ENCODE data around the gene HIC1. TPM values are rescaled to one million over a fixed set of nuclear protein-coding genes. Genes with fewer than 3 reads are reported as not detected.

The HIC1 gene
- total RNA-seq, 2 experiments from 2014 or later, result 35.1 TPM

- peaks cover 18% of the 10 kb centered on the region for H3K4me1 Mint-ChIP-seq (ENCODE audit: low read depth)
- no peaks in the 10 kb centered on the region for H3K27me3 Mint-ChIP-seq
- ATAC-seq, result no peak
- intact Hi-C loops (cut with micrococcal nuclease), result no loop called here
- no peak overlapping the region for H3K27ac Mint-ChIP-seq
- CTCF ChIA-PET, result interaction anchor here (1.3 to 1.6 kb wide), 3 partner anchors 19 to 176 kb away, joined by 3 to 4 read pairs (median 3); no protein-coding TSS in a partner anchor
- H3K4me3 Mint-ChIP-seq, result no peak overlapping the region
- H3K9me3 Mint-ChIP-seq, result no peaks in the 10 kb centered on the region
- POLR2A ChIA-PET, result no interaction called here
- peaks cover 9% of the 10 kb centered on the region for H3K36me3 Mint-ChIP-seq (ENCODE audit: low read depth)
- no peak for TF ChIP-seq CTCF (IDR thresholded peaks at IDR 0.05)
- DNase-seq, result no peak
These were observed 52.1 kb downstream of the HIC1 start for GRCh38 chr17:2107050-2107449.

- Mint-ChIP-seq H3K4me3 (no peak overlapping the region), H3K36me3 (ENCODE audit: low read depth) (peaks cover 9% of the 10 kb centered on the region), H3K27ac (no peak overlapping the region), H3K9me3 (no peaks in the 10 kb centered on the region), H3K27me3 (no peaks in the 10 kb centered on the region), H3K4me1 (ENCODE audit: low read depth) (peaks cover 17% of the 10 kb centered on the region)
- TF ChIP-seq CTCF (IDR thresholded peaks at IDR 0.05), result no peak
- ChIA-PET CTCF (interaction anchor here (1.3 to 1.6 kb wide), 3 partner anchors 19 to 175 kb away, joined by 3 to 4 read pairs (median 3); no protein-coding TSS in a partner anchor), POLR2A (no interaction called here)
- intact Hi-C loops (cut with micrococcal nuclease), result no loop called here
- no peak for DNase-seq
- no peak for ATAC-seq
These were observed 52.6 kb downstream of the HIC1 start for GRCh38 chr17:2107506-2107905.

- ChIA-PET CTCF (interaction anchor here (1.3 to 1.6 kb wide), 3 partner anchors 20 to 174 kb away, joined by 3 to 4 read pairs (median 3); no protein-coding TSS in a partner anchor), POLR2A (no interaction called here)
- Mint-ChIP-seq H3K9me3 (no peaks in the 10 kb centered on the region), H3K36me3 (ENCODE audit: low read depth) (peaks cover 2% of the 10 kb centered on the region), H3K4me1 (ENCODE audit: low read depth) (peaks cover 11% of the 10 kb centered on the region), H3K4me3 (no peak overlapping the region), H3K27me3 (no peaks in the 10 kb centered on the region), H3K27ac (no peak overlapping the region)
- intact Hi-C loops (cut with micrococcal nuclease), result no loop called here
- DNase-seq (no peak), ATAC-seq (no peak)
- TF ChIP-seq CTCF (IDR thresholded peaks at IDR 0.05), result no peak
These were observed 53.3 kb downstream of the HIC1 start for GRCh38 chr17:2108170-2108569.

DNA sequence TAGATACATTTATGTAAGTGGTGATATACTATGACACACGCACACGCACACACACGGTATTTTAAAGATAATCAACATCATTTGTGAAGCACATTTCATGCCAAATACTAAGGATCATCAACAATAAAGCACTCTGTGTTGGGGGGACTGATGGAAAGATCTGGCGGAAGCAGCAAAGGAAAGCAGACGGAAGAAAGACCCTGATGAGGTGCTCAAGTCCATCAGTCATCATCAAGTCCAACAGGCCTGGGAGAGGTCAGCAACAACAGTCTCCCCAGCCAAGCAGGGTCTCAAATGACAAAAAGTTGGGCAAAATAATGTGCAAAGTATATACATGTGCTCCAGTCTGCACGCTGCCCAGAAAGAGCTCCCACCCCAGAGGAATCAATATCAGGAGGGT is 55.5 kb downstream of the HIC1 start:
- CTCF ChIA-PET, result no interaction called here
- no peak overlapping the region for H3K4me3 Mint-ChIP-seq
- POLR2A ChIA-PET, result interaction anchor here (0.8 kb wide), 1 partner anchor 9 kb away, joined by 3 read pairs; no protein-coding TSS in a partner anchor
- no peak overlapping the region for H3K27ac Mint-ChIP-seq
- TF ChIP-seq CTCF (IDR thresholded peaks at IDR 0.05), result no peak
- ATAC-seq, result no peak
- no peaks in the 10 kb centered on the region for H3K27me3 Mint-ChIP-seq
- H3K36me3 Mint-ChIP-seq (ENCODE audit: low read depth), result peaks cover 1% of the 10 kb centered on the region
- H3K9me3 Mint-ChIP-seq, result no peaks in the 10 kb centered on the region
- intact Hi-C loops (cut with micrococcal nuclease), result no loop called here
- H3K4me1 Mint-ChIP-seq (ENCODE audit: low read depth), result peaks cover 8% of the 10 kb centered on the region
- DNase-seq, result no peak

DNA sequence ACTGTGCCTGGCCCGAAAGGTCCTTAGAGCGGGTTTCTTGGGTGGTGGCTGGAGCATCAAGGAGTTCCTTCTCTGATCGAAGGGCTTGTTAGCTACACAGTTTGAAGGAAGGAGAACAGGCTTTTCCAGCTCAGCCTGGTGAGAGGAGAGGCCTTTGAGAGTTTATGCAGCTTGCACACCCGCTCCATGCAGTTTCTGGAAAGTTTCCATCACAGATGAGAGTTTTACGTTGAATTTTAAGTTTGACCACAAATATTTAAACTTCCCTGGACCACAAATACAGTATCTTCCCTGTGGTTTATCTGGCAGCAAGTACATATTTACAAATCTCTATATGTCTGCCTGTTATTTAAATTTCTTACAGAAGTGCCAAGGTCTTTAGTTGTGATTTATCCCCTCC is 56.8 kb downstream of the HIC1 start:
- ChIA-PET CTCF (interaction anchor here (1.0 kb wide), 1 partner anchor 55 kb away, joined by 3 read pairs; no protein-coding TSS in a partner anchor), POLR2A (interaction anchor here (0.9 to 1.1 kb wide), 2 partner anchors 22 to 73 kb away, joined by 3 read pairs; no protein-coding TSS in a partner anchor)
- H3K4me1 Mint-ChIP-seq (ENCODE audit: low read depth), result peaks cover 3% of the 10 kb centered on the region
- intact Hi-C loops (cut with micrococcal nuclease), result no loop called here
- no peak overlapping the region for H3K4me3 Mint-ChIP-seq
- ATAC-seq, result no peak
- H3K27me3 Mint-ChIP-seq, result no peaks in the 10 kb centered on the region
- no peaks in the 10 kb centered on the region for H3K9me3 Mint-ChIP-seq
- no peak for DNase-seq
- peaks cover 1% of the 10 kb centered on the region for H3K36me3 Mint-ChIP-seq (ENCODE audit: low read depth)
- no peak for TF ChIP-seq CTCF (IDR thresholded peaks at IDR 0.05)
- no peak overlapping the region for H3K27ac Mint-ChIP-seq

Small RNA genes within 50 kb of the gene (microRNA-seq; reads per million reads assigned to microRNA genes)
- gene MIR132 (ENCODE audit: borderline microRNAs expressed, borderline replicate concordance), result 1,328 reads per million, percentile 90 among the genes with 10 or more reads in this experiment
- 25.1 reads per million, percentile 49 among the genes with 10 or more reads in this experiment for gene MIR212 (ENCODE audit: borderline microRNAs expressed, borderline replicate concordance)

Other genes starting within 250 kb of the HIC1 start
- 10 to 100 TPM; 22.2 to 22.7 TPM for gene SMYD4, start 225.2 kb upstream of the HIC1 start, total RNA-seq
- gene RPA1, start 225.1 kb upstream of the HIC1 start, total RNA-seq, result 100 to 1,000 TPM; 189 to 197 TPM
- under 1 TPM; 0.27 to 0.49 TPM for gene RTN4RL1, start 29.8 kb upstream of the HIC1 start, total RNA-seq
- gene DPH1, start 24.9 kb upstream of the HIC1 start, total RNA-seq, result 10 to 100 TPM; 27.8 to 32.5 TPM
- 10 to 100 TPM; 28.0 to 28.5 TPM for gene OVCA2, start 13.1 kb upstream of the HIC1 start, total RNA-seq
- 10 to 100 TPM; 39.6 to 40.4 TPM for gene SMG6, start 248.7 kb downstream of the HIC1 start, total RNA-seq
- 10 to 100 TPM in 1 of 2 experiments, 1 to 10 TPM in 1; 9.6 to 12.7 TPM for gene SRR, start 248.8 kb downstream of the HIC1 start, total RNA-seq